Measurements from ENCODE around the gene ASIC4. TPM values are rescaled to one million over a fixed set of nuclear protein-coding genes. Genes with fewer than 3 reads are reported as not detected.

The ASIC4 gene
- total RNA-seq, 1 donor from 2014 or later, result 0.32 TPM

- intact Hi-C loops (cut with DNase I), result no loop called here
These were observed 17.9 kb upstream of the ASIC4 start for GRCh38 chr2:219496247-219496824.

GRCh38 chr2:219496825-219497494 is 17.3 kb upstream of the ASIC4 start:
- DNase-seq (ENCODE audit: low spot score), result no peak
- intact Hi-C loops (cut with DNase I), result no loop called here

More at GRCh38 chr2:219496247-219496824, 17.9 kb upstream of the ASIC4 start:
- DNase-seq (ENCODE audit: low spot score), result no peak

GRCh38 chr2:219497495-219498279 is 16.6 kb upstream of the ASIC4 start:
- intact Hi-C loops (cut with DNase I), result loop anchor here (2.0 kb wide), 1 partner anchor 37 kb away; no protein-coding TSS in a partner anchor
- peak; percentile 96 for DNase-seq (ENCODE audit: low spot score)

GRCh38 chr2:219498280-219499057 is 15.8 kb upstream of the ASIC4 start, which contains the start of gene GMPPA:
Gene GMPPA (plus strand): TSS chr2:219498891. CDS start chr2:219499976, 1,085 bp downstream.
- intact Hi-C loops (cut with DNase I), result loop anchor here (2.0 kb wide), 1 partner anchor 38 kb away; no protein-coding TSS in a partner anchor
- DNase-seq (ENCODE audit: low spot score), result peak; percentile 99

GRCh38 chr2:219499058-219499307 is 15.3 kb upstream of the ASIC4 start:
- intact Hi-C loops (cut with DNase I), result loop anchor here (2.0 kb wide), 1 partner anchor 38 kb away; no protein-coding TSS in a partner anchor
- no peak for DNase-seq (ENCODE audit: low spot score)

- no peak for DNase-seq (ENCODE audit: low spot score)
- intact Hi-C loops (cut with DNase I), result loop anchor here (2.0 kb wide), 1 partner anchor 39 kb away; no protein-coding TSS in a partner anchor
These were observed 14.7 kb upstream of the ASIC4 start for GRCh38 chr2:219499555-219499954.

- no peak for DNase-seq (ENCODE audit: low spot score)
- intact Hi-C loops (cut with DNase I), result no loop called here
These were observed 14.1 kb upstream of the ASIC4 start for GRCh38 chr2:219500135-219500534.

GRCh38 chr2:219501849-219502248 is 12.4 kb upstream of the ASIC4 start:
- intact Hi-C loops (cut with DNase I), result no loop called here
- no peak for DNase-seq (ENCODE audit: low spot score)

GRCh38 chr2:219502618-219503017 is 11.7 kb upstream of the ASIC4 start:
- intact Hi-C loops (cut with DNase I), result no loop called here
- DNase-seq (ENCODE audit: low spot score), result no peak

GRCh38 chr2:219505585-219505984 is 8.7 kb upstream of the ASIC4 start:
- intact Hi-C loops (cut with DNase I), result no loop called here
- DNase-seq (ENCODE audit: low spot score), result no peak

- DNase-seq (ENCODE audit: low spot score), result no peak
- intact Hi-C loops (cut with DNase I), result no loop called here
These were observed 8.0 kb upstream of the ASIC4 start for GRCh38 chr2:219506153-219506801.

- DNase-seq (ENCODE audit: low spot score), result no peak
- intact Hi-C loops (cut with DNase I), result no loop called here
These were observed 7.3 kb upstream of the ASIC4 start for GRCh38 chr2:219506802-219507526.

GRCh38 chr2:219507581-219508443 is 6.5 kb upstream of the ASIC4 start:
- DNase-seq (ENCODE audit: low spot score), result no peak
- intact Hi-C loops (cut with DNase I), result no loop called here

GRCh38 chr2:219508444-219508734 is 5.9 kb upstream of the ASIC4 start:
- intact Hi-C loops (cut with DNase I), result no loop called here

GRCh38 chr2:219508971-219509779 is 5.1 kb upstream of the ASIC4 start:
- intact Hi-C loops (cut with DNase I), result no loop called here
- no peak for DNase-seq (ENCODE audit: low spot score)

More at GRCh38 chr2:219508444-219508734, 5.9 kb upstream of the ASIC4 start:
- no peak for DNase-seq (ENCODE audit: low spot score)

- no peak for DNase-seq (ENCODE audit: low spot score)
- intact Hi-C loops (cut with DNase I), result no loop called here
These were observed 4.3 kb upstream of the ASIC4 start for GRCh38 chr2:219509780-219510511.
